Mesothelial cell of epicardium (in vitro differentiated cells): Measurements from ENCODE around the gene CLPTM1L. TPM values are rescaled to one million over a fixed set of nuclear protein-coding genes. Genes with fewer than 3 reads are reported as not detected.

Experiments
- DNase-seq, 2 experiments: peaks; one replicate each; pipeline ENCODE4 v3.0.0; 2021; ENCODE audit warnings: low spot score in 2 of 2; ENCODE audit not compliant: unreplicated experiment in 2 of 2
- H3K27ac Mint-ChIP-seq: 2 replicates; pipeline ENCODE4 v1.8.0; 2021; ENCODE audit warnings: mixed read lengths
- H3K27me3 Mint-ChIP-seq: 2 replicates; pipeline ENCODE4 v1.8.0; 2021; ENCODE audit warnings: low read depth, mixed read lengths
- H3K36me3 Mint-ChIP-seq: 2 replicates; pipeline ENCODE4 v1.8.0; 2021; ENCODE audit warnings: mixed read lengths
- H3K4me1 Mint-ChIP-seq: 2 replicates; pipeline ENCODE4 v1.8.0; 2021; ENCODE audit warnings: mixed read lengths
- H3K4me3 Mint-ChIP-seq: 2 replicates; pipeline ENCODE4 v1.8.0; 2021; ENCODE audit warnings: mild to moderate bottlenecking, moderate library complexity, mixed read lengths
- H3K9me3 Mint-ChIP-seq: 2 replicates; pipeline ENCODE4 v1.8.0; 2021; ENCODE audit warnings: mixed read lengths
- total RNA-seq: library from RNA; stranded (reverse); gene quantifications from 3 replicates; pipeline ENCODE4 v1.2.1, GENCODE V29; 2021
- TF ChIP-seq, protein P1 (sequence below): fragments of 200-600 bp; sonication (generic); IDR thresholded peaks from one replicate; pipeline ENCODE4 v1.5.0; 2021; ENCODE audit warnings: antibody characterized with exemption; ENCODE audit not compliant: unreplicated experiment

The CLPTM1L gene
- total RNA-seq, 1 donor from 2014 or later = 83.7 TPM

DNA sequence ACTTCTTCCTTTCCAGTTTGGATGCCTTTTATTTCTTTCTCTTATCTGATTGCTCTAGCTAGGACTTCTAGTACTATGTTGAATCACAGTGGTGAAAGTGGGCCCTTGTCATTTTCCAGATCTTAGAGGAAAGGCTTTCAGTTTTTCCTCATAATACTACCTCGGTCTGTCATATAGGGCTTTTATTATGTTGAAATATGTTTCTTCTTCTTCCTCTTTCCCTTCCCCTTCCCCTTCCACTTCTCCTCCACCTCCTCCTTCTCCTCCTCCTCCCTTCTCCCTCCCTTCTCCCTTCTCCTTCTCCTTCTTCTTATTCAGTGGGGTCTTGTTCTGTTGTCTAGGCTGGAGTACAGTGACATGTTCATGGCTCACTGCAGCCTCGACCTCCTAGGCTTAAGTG is 40.9 kb downstream of the CLPTM1L start:
- Mint-ChIP-seq H3K4me3 (no peak overlapping the region), H3K27ac (no peak overlapping the region), H3K36me3 (no peaks in the 10 kb centered on the region), H3K27me3 (peaks cover 58% of the 10 kb centered on the region), H3K9me3 (peaks cover 12% of the 10 kb centered on the region), H3K4me1 (no peaks in the 10 kb centered on the region)
- no peak for DNase-seq
- TF ChIP-seq, protein P1, sequence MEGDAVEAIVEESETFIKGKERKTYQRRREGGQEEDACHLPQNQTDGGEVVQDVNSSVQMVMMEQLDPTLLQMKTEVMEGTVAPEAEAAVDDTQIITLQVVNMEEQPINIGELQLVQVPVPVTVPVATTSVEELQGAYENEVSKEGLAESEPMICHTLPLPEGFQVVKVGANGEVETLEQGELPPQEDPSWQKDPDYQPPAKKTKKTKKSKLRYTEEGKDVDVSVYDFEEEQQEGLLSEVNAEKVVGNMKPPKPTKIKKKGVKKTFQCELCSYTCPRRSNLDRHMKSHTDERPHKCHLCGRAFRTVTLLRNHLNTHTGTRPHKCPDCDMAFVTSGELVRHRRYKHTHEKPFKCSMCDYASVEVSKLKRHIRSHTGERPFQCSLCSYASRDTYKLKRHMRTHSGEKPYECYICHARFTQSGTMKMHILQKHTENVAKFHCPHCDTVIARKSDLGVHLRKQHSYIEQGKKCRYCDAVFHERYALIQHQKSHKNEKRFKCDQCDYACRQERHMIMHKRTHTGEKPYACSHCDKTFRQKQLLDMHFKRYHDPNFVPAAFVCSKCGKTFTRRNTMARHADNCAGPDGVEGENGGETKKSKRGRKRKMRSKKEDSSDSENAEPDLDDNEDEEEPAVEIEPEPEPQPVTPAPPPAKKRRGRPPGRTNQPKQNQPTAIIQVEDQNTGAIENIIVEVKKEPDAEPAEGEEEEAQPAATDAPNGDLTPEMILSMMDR = no peak

GRCh38 chr5:1302258-1302657 is 42.6 kb downstream of the CLPTM1L start:
- Mint-ChIP-seq H3K27ac (no peak overlapping the region), H3K27me3 (peaks cover 73% of the 10 kb centered on the region), H3K4me1 (no peaks in the 10 kb centered on the region), H3K36me3 (no peaks in the 10 kb centered on the region), H3K9me3 (peaks cover 12% of the 10 kb centered on the region), H3K4me3 (no peak overlapping the region)
- DNase-seq = no peak
- TF ChIP-seq, protein P1 = no peak

DNA sequence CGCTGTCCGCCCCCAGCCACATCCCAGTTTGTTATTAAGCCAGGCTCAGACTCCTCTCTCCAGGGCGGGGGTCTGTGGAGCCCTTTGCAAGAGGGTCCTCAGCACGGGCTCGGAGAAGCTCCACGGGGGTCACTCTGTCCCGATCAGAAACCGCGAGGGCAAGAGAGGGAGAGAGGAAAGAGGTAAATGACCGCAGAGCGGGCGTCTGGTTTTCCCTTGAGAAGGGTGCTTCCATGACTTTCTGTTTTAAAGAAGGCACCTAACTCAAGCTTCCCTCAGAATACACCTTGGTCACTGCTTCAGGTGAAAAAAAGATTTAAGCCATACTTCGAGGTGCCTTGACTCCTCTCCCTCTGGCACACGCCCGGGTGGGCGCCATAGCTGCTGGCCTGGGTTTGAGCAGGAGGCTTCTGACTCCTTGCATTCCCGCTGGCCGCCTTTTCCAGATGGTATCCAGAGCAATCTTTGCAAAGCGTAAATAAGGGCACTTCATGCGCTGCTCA is 44.3 kb downstream of the CLPTM1L start:
- Mint-ChIP-seq H3K36me3 (no peaks in the 10 kb centered on the region), H3K9me3 (peaks cover 12% of the 10 kb centered on the region), H3K4me3 (no peak overlapping the region), H3K4me1 (no peaks in the 10 kb centered on the region), H3K27ac (no peak overlapping the region), H3K27me3 (peaks cover 85% of the 10 kb centered on the region)
- TF ChIP-seq, protein P1 = no peak
- no peak for DNase-seq

DNA sequence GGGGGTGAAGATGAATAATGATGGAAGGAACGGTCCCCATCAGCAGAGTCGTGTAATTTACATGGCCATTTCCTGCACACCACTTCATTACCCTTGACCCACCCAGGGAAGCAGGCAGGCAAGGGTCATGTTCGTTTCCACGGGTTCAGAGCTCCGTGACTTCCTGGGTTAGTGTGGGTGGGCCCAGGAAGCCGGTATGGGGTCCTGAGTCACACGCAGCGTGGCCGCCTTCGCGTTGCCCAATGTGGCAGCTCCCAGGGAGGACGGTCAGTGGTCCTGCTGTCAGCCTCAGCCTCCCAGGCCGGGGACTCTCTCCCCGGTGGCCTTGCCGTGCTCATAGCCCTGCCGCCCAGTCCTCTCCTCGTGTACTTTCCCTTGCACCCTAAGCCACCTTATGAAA is 44.9 kb downstream of the CLPTM1L start:
- Mint-ChIP-seq H3K27ac (no peak overlapping the region), H3K36me3 (no peaks in the 10 kb centered on the region), H3K4me1 (no peaks in the 10 kb centered on the region), H3K27me3 (peaks cover 85% of the 10 kb centered on the region), H3K9me3 (peaks cover 12% of the 10 kb centered on the region), H3K4me3 (no peak overlapping the region)
- DNase-seq = no peak
- TF ChIP-seq, protein P1 = no peak

- peaks cover 80% of the 10 kb centered on the region for H3K27me3 Mint-ChIP-seq
- no peak for DNase-seq
- H3K27ac Mint-ChIP-seq = no peak overlapping the region
- H3K36me3 Mint-ChIP-seq = no peaks in the 10 kb centered on the region
- no peak overlapping the region for H3K4me3 Mint-ChIP-seq
- peaks cover 12% of the 10 kb centered on the region for H3K9me3 Mint-ChIP-seq
- no peaks in the 10 kb centered on the region for H3K4me1 Mint-ChIP-seq
- TF ChIP-seq, protein P1 = no peak
Observed at GRCh38 chr5:1299511-1299850, 45.4 kb downstream of the CLPTM1L start.
